PC-3 (cell line): ENCODE measurements around the gene ARL13B. TPM values are rescaled to one million over a fixed set of nuclear protein-coding genes. Genes with fewer than 3 reads are reported as not detected.

ENCODE experiments used
- ATAC-seq: fragments of 200-7000 bp; cut with Tn5 transposase; 2 replicates; pipeline ENCODE4 v1.9.1; 2020; ENCODE audit warnings: mild to moderate bottlenecking, moderate library complexity
- BruUV-seq: library from RNA; stranded (reverse); fragments of 400-500 nt; replicated peaks from 2 replicates; lab custom pipeline; 2021; lab: Mats Ljungman, UMichigan
- CTCF ChIA-PET: fragments of 300-600 bp; sonication (Branson Sonifier 250); formaldehyde crosslinking; loops from one replicate; lab custom pipeline; 2022; ENCODE audit warnings: antibody characterized with exemption; lab: Charles Lee
- POLR2A ChIA-PET: fragments of 300-600 bp; sonication (Branson Sonifier 250); formaldehyde crosslinking; loops from one replicate; lab custom pipeline; 2022; ENCODE audit warnings: antibody characterized with exemption; ENCODE audit not compliant: unreplicated experiment; lab: Charles Lee
- DNase-seq: peaks from one replicate; pipeline ENCODE4 v3.0.0-alpha.2; 2015
- H2AFZ ChIP-seq: fragments of 300-600 bp; sonication (generic); 2 replicates; pipeline ENCODE4 v1.6.0; 2016; ENCODE audit warnings: antibody characterized with exemption, low read length
- H3F3A ChIP-seq: fragments of 300-600 bp; sonication (generic); one replicate; pipeline ENCODE4 v1.6.0; 2017; ENCODE audit warnings: antibody characterized with exemption, low read length, control low read depth, mild to moderate bottlenecking; ENCODE audit not compliant: unreplicated experiment
- H3K27ac ChIP-seq: fragments of 300-600 bp; sonication (generic); 2 replicates; pipeline ENCODE4 v1.5.1; 2016; ENCODE audit warnings: mild to moderate bottlenecking, low read length
- H3K27me3 ChIP-seq: fragments of 300-600 bp; sonication (generic); 2 replicates; pipeline ENCODE4 v1.6.1; 2016; ENCODE audit warnings: low read length, mixed read lengths
- H3K36me3 ChIP-seq: fragments of 300-600 bp; sonication (generic); 2 replicates; pipeline ENCODE4 v1.6.1; 2016; ENCODE audit warnings: low read depth, mixed run types, low read length, mixed read lengths
- H3K4me1 ChIP-seq: fragments of 300-600 bp; sonication (generic); 2 replicates; pipeline ENCODE4 v1.5.1; 2016; ENCODE audit warnings: low read length; ENCODE audit not compliant: insufficient read depth
- H3K4me2 ChIP-seq: fragments of 300-600 bp; sonication (generic); 2 replicates; pipeline ENCODE4 v1.6.0; 2016; ENCODE audit warnings: low read length
- H3K4me3 ChIP-seq: fragments of 300-600 bp; sonication (generic); 2 replicates; pipeline ENCODE4 v1.5.1; 2016; ENCODE audit warnings: mild to moderate bottlenecking, low read length, mixed read lengths
- H3K79me2 ChIP-seq: fragments of 300-600 bp; sonication (generic); 2 replicates; pipeline ENCODE4 v1.6.1; 2017; ENCODE audit warnings: low read length, mixed read lengths
- H3K9ac ChIP-seq: fragments of 300-600 bp; sonication (generic); 2 replicates; pipeline ENCODE4 v1.6.0; 2016; ENCODE audit warnings: mild to moderate bottlenecking, low read length
- H3K9me2 ChIP-seq: fragments of 300-600 bp; sonication (generic); replicated peaks from 2 replicates; pipeline ENCODE4 v1.6.1; 2016; ENCODE audit warnings: mixed run types, low read length, mixed read lengths
- H3K9me3 ChIP-seq: fragments of 300-600 bp; sonication (generic); 2 replicates; pipeline ENCODE4 v1.6.1; 2016; ENCODE audit warnings: low read length, mixed read lengths
- H4K20me1 ChIP-seq: fragments of 300-600 bp; sonication (generic); 2 replicates; pipeline ENCODE4 v1.6.1; 2016; ENCODE audit warnings: low read length, mixed read lengths
- EZH2 ChIP-seq: fragments of 300-600 bp; sonication (generic); IDR thresholded peaks from one replicate; pipeline ENCODE4 v1.6.1; 2017; ENCODE audit warnings: antibody characterized with exemption, mild to moderate bottlenecking, low read length; ENCODE audit not compliant: unreplicated experiment
- EZH2phosphoT487 ChIP-seq: fragments of 300-600 bp; sonication (generic); IDR thresholded peaks from 2 replicates; pipeline ENCODE4 v1.6.1; 2018; ENCODE audit warnings: mild to moderate bottlenecking, antibody characterized with exemption, low read length, borderline replicate concordance
- intact Hi-C: fragments of 100-400 bp; cut with micrococcal nuclease; formaldehyde crosslinking; loops from 2 replicates; pipeline ENCODE4 v1.9.0; 2023
- total RNA-seq: library from RNA; depleted of rRNA; stranded (reverse); fragments of >200 nt; gene quantifications from 2 replicates; pipeline ENCODE4 v1.2.3, GENCODE V29; 2014
- TF ChIP-seq, protein P1 (sequence below): fragments of 300-600 bp; sonication (generic); conservative IDR thresholded peaks from 2 replicates; pipeline ENCODE4 v1.5.1; 2017; ENCODE audit warnings: antibody characterized with exemption, low read depth, mild to moderate bottlenecking, low read length

ARL13B gene
- total RNA-seq, 1 experiment from 2014 or later: 10.7 TPM

DNA sequence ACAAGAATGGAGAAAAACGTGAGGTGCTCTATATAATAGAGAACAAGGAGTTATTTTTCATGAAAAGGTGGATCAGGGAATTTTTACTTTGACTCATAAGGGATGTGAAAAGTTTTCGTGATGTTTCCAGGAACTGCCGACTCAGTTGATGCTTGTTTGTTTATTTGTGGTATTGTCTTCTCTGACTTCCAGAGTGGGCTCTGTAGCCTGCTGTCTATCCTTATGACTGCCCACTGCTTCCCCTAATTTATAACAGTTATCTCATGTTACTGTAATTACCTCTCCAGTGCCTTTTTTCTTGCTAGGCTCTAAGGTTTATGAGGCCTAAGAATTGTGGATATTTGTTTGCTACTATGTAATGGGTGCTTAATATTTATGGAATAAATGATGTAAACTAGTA lies 12.3 kb downstream of the ARL13B start:
- peaks cover 10% of the 10 kb centered on the region; the same call in 1 of the 2 replicates for H3K4me1 ChIP-seq
- H3K9ac ChIP-seq: no peak overlapping the region
- H3K27ac ChIP-seq: no peak overlapping the region
- no peak for DNase-seq
- no peak for TF ChIP-seq EZH2
- no peak for TF ChIP-seq EZH2phosphoT487
- TF ChIP-seq, protein P1, sequence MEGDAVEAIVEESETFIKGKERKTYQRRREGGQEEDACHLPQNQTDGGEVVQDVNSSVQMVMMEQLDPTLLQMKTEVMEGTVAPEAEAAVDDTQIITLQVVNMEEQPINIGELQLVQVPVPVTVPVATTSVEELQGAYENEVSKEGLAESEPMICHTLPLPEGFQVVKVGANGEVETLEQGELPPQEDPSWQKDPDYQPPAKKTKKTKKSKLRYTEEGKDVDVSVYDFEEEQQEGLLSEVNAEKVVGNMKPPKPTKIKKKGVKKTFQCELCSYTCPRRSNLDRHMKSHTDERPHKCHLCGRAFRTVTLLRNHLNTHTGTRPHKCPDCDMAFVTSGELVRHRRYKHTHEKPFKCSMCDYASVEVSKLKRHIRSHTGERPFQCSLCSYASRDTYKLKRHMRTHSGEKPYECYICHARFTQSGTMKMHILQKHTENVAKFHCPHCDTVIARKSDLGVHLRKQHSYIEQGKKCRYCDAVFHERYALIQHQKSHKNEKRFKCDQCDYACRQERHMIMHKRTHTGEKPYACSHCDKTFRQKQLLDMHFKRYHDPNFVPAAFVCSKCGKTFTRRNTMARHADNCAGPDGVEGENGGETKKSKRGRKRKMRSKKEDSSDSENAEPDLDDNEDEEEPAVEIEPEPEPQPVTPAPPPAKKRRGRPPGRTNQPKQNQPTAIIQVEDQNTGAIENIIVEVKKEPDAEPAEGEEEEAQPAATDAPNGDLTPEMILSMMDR: no peak
- H4K20me1 ChIP-seq: no peaks in the 10 kb centered on the region
- no peak overlapping the region for H3K4me3 ChIP-seq
- BruUV-seq: no TSS peak
- POLR2A ChIA-PET: no interaction called here
- no peak for ATAC-seq
- H3K79me2 ChIP-seq: no peaks in the 10 kb centered on the region
- CTCF ChIA-PET: interaction anchor here (0.6 to 0.7 kb wide), 2 partner anchors 59 to 145 kb away, joined by 3 read pairs; no protein-coding TSS in a partner anchor
- H3K9me2 ChIP-seq: no peaks in the 10 kb centered on the region
- H3K9me3 ChIP-seq: no peaks in the 10 kb centered on the region
- H3K36me3 ChIP-seq: no peaks in the 10 kb centered on the region
- H3K4me2 ChIP-seq: no peak overlapping the region
- no peak overlapping the region for H2AFZ ChIP-seq
- no peaks in the 10 kb centered on the region for H3K27me3 ChIP-seq
- H3F3A ChIP-seq: no peaks in the 10 kb centered on the region
- intact Hi-C loops: no loop called here

DNA sequence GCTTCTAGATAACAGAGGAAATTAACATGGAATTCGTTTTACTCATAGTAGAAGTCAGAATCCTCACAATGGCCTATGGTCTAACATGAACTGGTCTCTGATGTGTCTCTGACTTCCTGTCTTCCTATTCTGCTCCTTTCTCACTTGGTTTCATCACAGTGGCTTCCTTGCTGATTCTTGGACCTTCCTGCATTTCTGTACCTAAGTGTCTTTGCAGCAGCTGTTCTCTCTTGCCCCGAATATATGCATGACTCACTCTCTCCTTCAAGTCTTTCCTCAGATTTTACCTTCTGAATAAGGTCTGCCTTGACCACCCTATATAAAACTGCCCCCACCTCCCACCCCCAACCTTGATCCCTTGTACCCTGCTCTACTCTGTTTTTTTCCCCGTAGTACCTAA lies 14.1 kb downstream of the ARL13B start:
- POLR2A ChIA-PET: no interaction called here
- Histone ChIP-seq H3K4me2 (no peak overlapping the region), H3K9me3 (no peaks in the 10 kb centered on the region), H2AFZ (no peak overlapping the region), H3K79me2 (no peaks in the 10 kb centered on the region), H3K9ac (no peak overlapping the region), H3K27me3 (no peaks in the 10 kb centered on the region), H3K4me3 (no peak overlapping the region), H3K27ac (no peak overlapping the region), H3K36me3 (no peaks in the 10 kb centered on the region), H3F3A (no peaks in the 10 kb centered on the region), H4K20me1 (no peaks in the 10 kb centered on the region), H3K9me2 (no peaks in the 10 kb centered on the region), H3K4me1 (no peaks in the 10 kb centered on the region)
- ATAC-seq (no peak), DNase-seq (no peak)
- TF ChIP-seq EZH2phosphoT487 (no peak), EZH2 (no peak)
- TF ChIP-seq, protein P1: no peak
- intact Hi-C loops: no loop called here
- CTCF ChIA-PET: no interaction called here
- no TSS peak for BruUV-seq

DNA sequence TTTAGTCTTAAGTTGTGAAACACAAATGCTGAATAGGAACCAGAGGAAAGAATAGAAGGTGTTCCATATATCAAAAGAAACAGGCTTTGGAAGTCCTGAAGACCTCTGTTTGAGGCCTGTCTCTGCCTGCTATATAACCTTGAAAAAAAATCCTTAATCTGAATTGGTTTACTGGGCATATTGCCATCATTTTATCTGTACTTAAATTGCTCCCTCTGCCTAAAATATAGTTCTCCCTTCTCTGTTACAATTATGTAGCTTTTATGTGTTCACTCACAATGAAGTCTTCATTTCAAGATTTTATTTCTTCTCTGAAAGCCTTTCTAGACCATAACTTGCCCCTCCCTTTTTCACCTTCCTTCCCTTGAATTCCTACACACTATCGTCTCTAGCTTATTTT lies 21.2 kb downstream of the ARL13B start:
- ChIA-PET CTCF (no interaction called here), POLR2A (no interaction called here)
- Histone ChIP-seq H3K4me3 (no peak overlapping the region), H4K20me1 (no peaks in the 10 kb centered on the region), H3K79me2 (no peaks in the 10 kb centered on the region), H3K9me2 (no peaks in the 10 kb centered on the region), H3K27ac (no peak overlapping the region), H3K4me1 (no peaks in the 10 kb centered on the region), H3K36me3 (no peaks in the 10 kb centered on the region), H3K4me2 (no peak overlapping the region), H3K9me3 (no peaks in the 10 kb centered on the region), H3F3A (no peaks in the 10 kb centered on the region), H3K27me3 (no peaks in the 10 kb centered on the region), H2AFZ (no peak overlapping the region), H3K9ac (no peak overlapping the region)
- no TSS peak for BruUV-seq
- TF ChIP-seq EZH2 (no peak), EZH2phosphoT487 (no peak)
- TF ChIP-seq, protein P1: no peak
- DNase-seq: no peak
- ATAC-seq: no peak
- intact Hi-C loops: loop anchor here (10.0 kb wide), 1 partner anchor 174 kb away; no protein-coding TSS in a partner anchor
